HG03108 (cell line): Measurements from ENCODE around the gene MYL3.

Source experiments
- ATAC-seq: cut with Tn5 transposase; IDR thresholded peaks from one replicate; pipeline ENCODE4 v1.9.1; 2021; ENCODE audit warnings: moderate library complexity; ENCODE audit not compliant: unreplicated experiment

MYL3 gene

GRCh38 chr3:46866032-46866595 lies 2.9 kb upstream of the MYL3 start:
- ATAC-seq: no peak

GRCh38 chr3:46865546-46865945 lies 2.3 kb upstream of the MYL3 start:
- ATAC-seq: no peak

GRCh38 chr3:46865031-46865507 lies 1.8 kb upstream of the MYL3 start:
- no peak for ATAC-seq

GRCh38 chr3:46864061-46864881 lies 1.0 kb upstream of the MYL3 start:
- no peak for ATAC-seq

- ATAC-seq: no peak
Observed at GRCh38 chr3:46862369-46863025, 747 bp downstream of the MYL3 start.

- ATAC-seq: no peak
Observed at GRCh38 chr3:46861605-46862368, 1.5 kb downstream of the MYL3 start.

GRCh38 chr3:46860810-46861604 lies 2.2 kb downstream of the MYL3 start:
- no peak for ATAC-seq

- no peak for ATAC-seq
Observed at GRCh38 chr3:46860017-46860809, 3.0 kb downstream of the MYL3 start.

- no peak for ATAC-seq
Observed at GRCh38 chr3:46859001-46859710, 4.1 kb downstream of the MYL3 start.

- no peak for ATAC-seq
Observed at GRCh38 chr3:46858456-46858855, 4.8 kb downstream of the MYL3 start.

GRCh38 chr3:46857485-46858341 lies 5.5 kb downstream of the MYL3 start:
- ATAC-seq: no peak

- ATAC-seq: no peak
Observed at GRCh38 chr3:46856576-46857471, 6.4 kb downstream of the MYL3 start.

- ATAC-seq: no peak
Observed at GRCh38 chr3:46854555-46854991, 8.7 kb downstream of the MYL3 start.

- no peak for ATAC-seq
Observed at GRCh38 chr3:46853441-46854415, 9.5 kb downstream of the MYL3 start.

GRCh38 chr3:46852839-46853355 lies 10.3 kb downstream of the MYL3 start:
- no peak for ATAC-seq

- ATAC-seq: no peak
Observed at GRCh38 chr3:46852334-46852720, 10.9 kb downstream of the MYL3 start.
